CD8-positive, alpha-beta memory T cell (primary cell): ENCODE data around the gene CFAP74. TPM values are rescaled to one million over a fixed set of nuclear protein-coding genes. Genes with fewer than 3 reads are reported as not detected.
A peak's percentile ranks its signal among the peaks of the same experiment; 100 is the strongest.

Experiments used
- CTCF ChIA-PET: fragments of 350-600 bp; sonication (Branson Sonifier 250); formaldehyde crosslinking; loops from one replicate; lab custom pipeline; 2021; ENCODE audit warnings: antibody characterized with exemption; lab: Charles Lee
- POLR2A ChIA-PET: fragments of 350-600 bp; sonication (Branson Sonifier 250); formaldehyde crosslinking; loops from one replicate; lab custom pipeline; 2021; ENCODE audit warnings: antibody characterized with exemption; lab: Charles Lee
- DNase-seq, 5 donors: peaks; one replicate each; pipeline versions ENCODE4 v3.0.0 to v3.0.0-alpha.2; 2020 to 2022; ENCODE audit warnings: mixed read lengths in 1 of 5
- H3K27ac ChIP-seq: one replicate; pipeline ENCODE4 v1.7.0; 2013; ENCODE audit warnings: low read depth, mild to moderate bottlenecking, low read length, moderate library complexity
- H3K27me3 ChIP-seq: 2 replicates; pipeline ENCODE4 v1.7.0; 2013; ENCODE audit warnings: low read length, mild to moderate bottlenecking; ENCODE audit not compliant: insufficient read depth, poor library complexity, severe bottlenecking
- H3K36me3 ChIP-seq: 2 replicates; pipeline ENCODE4 v1.7.0; 2013; ENCODE audit warnings: mild to moderate bottlenecking, low read length, moderate library complexity; ENCODE audit not compliant: insufficient read depth
- H3K4me1 ChIP-seq: 2 replicates; pipeline ENCODE4 v1.7.0; 2013; ENCODE audit warnings: mild to moderate bottlenecking, low read length, moderate library complexity; ENCODE audit not compliant: insufficient read depth
- H3K4me3 ChIP-seq: 2 replicates; pipeline ENCODE4 v1.7.0; 2013; ENCODE audit warnings: mild to moderate bottlenecking, low read length
- H3K9me3 ChIP-seq: 2 replicates; pipeline ENCODE4 v1.7.0; 2013; ENCODE audit warnings: mild to moderate bottlenecking, low read length
- H3K27ac Mint-ChIP-seq, 8 donors: one replicate each; pipeline ENCODE4 v1.8.0; 2020 to 2021; ENCODE audit warnings: mixed read lengths in 8 of 8, mild to moderate bottlenecking in 6 of 8, inconsistent platforms in 3 of 8, moderate library complexity in 3 of 8
- H3K27me3 Mint-ChIP-seq, 2 donors: one replicate each; pipeline ENCODE4 v1.8.0; 2020 to 2021; ENCODE audit warnings: mixed read lengths in 2 of 2, mild to moderate bottlenecking in 1 of 2, moderate library complexity in 1 of 2
- H3K36me3 Mint-ChIP-seq, 3 donors: one replicate each; pipeline ENCODE4 v1.8.0; 2020 to 2021; ENCODE audit warnings: mixed read lengths in 3 of 3, inconsistent platforms in 1 of 3, mild to moderate bottlenecking in 1 of 3
- H3K4me1 Mint-ChIP-seq, 3 donors: one replicate each; pipeline ENCODE4 v1.8.0; 2020 to 2021; ENCODE audit warnings: mixed read lengths in 3 of 3, inconsistent platforms in 1 of 3, mild to moderate bottlenecking in 1 of 3
- H3K4me3 Mint-ChIP-seq, 7 donors: one replicate each; pipeline ENCODE4 v1.8.0; 2020 to 2021; ENCODE audit warnings: mixed read lengths in 7 of 7, mild to moderate bottlenecking in 6 of 7, moderate library complexity in 4 of 7, inconsistent platforms in 2 of 7
- H3K9me3 Mint-ChIP-seq, 5 donors: one replicate each; pipeline ENCODE4 v1.8.0; 2020 to 2022; ENCODE audit warnings: mixed read lengths in 5 of 5, mild to moderate bottlenecking in 3 of 5, moderate library complexity in 2 of 5, inconsistent platforms in 1 of 5
- polyA plus RNA-seq: library from polyadenylated mRNA; unstranded; fragments of 300-500 nt; fragmentation: Illumina TruSeq; gene quantifications from one replicate; pipeline ENCODE4 v1.2.3, GENCODE V29; 2021
- total RNA-seq, 2 experiments: library from RNA; stranded (reverse); gene quantifications; one replicate each; pipeline ENCODE4 v1.2.3, GENCODE V29; 2021

CFAP74 gene
- total and polyA plus RNA-seq, 3 experiments from 2014 or later, result not detected

- POLR2A ChIA-PET, result no interaction called here
- H3K4me1 Mint-ChIP-seq, result no peaks in the 10 kb centered on the region
Measured at GRCh38 chr1:2009101-2010053, 5.8 kb upstream of the CFAP74 start.

GRCh38 chr1:2004856-2005255, 1.3 kb upstream of the CFAP74 start:
- ChIA-PET POLR2A (no interaction called here), CTCF (no interaction called here)
- Mint-ChIP-seq H3K9me3 (no peaks in the 10 kb centered on the region), H3K4me3 (no peak overlapping the region), H3K27me3 (peaks cover 31 to 46% of the 10 kb centered on the region in 2 donors), H3K36me3 (no peaks in the 10 kb centered on the region), H3K27ac (peak overlapping the region in 1 of 8 donors; percentile 72), H3K4me1 (no peaks in the 10 kb centered on the region)
- Histone ChIP-seq H3K27me3 (no peaks in the 10 kb centered on the region), H3K27ac (no peak overlapping the region), H3K4me3 (no peak overlapping the region), H3K9me3 (no peaks in the 10 kb centered on the region), H3K36me3 (no peaks in the 10 kb centered on the region), H3K4me1 (no peaks in the 10 kb centered on the region)
- DNase-seq, result no peak

More at GRCh38 chr1:2009101-2010053, 5.8 kb upstream of the CFAP74 start:
- Mint-ChIP-seq H3K4me3 (no peak overlapping the region), H3K27ac (no peak overlapping the region), H3K9me3 (no peaks in the 10 kb centered on the region), H3K27me3 (peaks cover 14% of the 10 kb centered on the region in 2 donors), H3K36me3 (no peaks in the 10 kb centered on the region)
- Histone ChIP-seq H3K27me3 (no peaks in the 10 kb centered on the region), H3K27ac (no peak overlapping the region), H3K4me1 (no peaks in the 10 kb centered on the region), H3K9me3 (no peaks in the 10 kb centered on the region), H3K36me3 (no peaks in the 10 kb centered on the region), H3K4me3 (no peak overlapping the region)
- DNase-seq, result no peak
- CTCF ChIA-PET, result no interaction called here

- H3K36me3 ChIP-seq, result no peaks in the 10 kb centered on the region
- no peaks in the 10 kb centered on the region for H3K36me3 Mint-ChIP-seq
Measured at GRCh38 chr1:2001773-2002411, 1.7 kb downstream of the CFAP74 start.

GRCh38 chr1:2000850-2001249, 2.7 kb downstream of the CFAP74 start:
- no peaks in the 10 kb centered on the region for H3K9me3 ChIP-seq
- no peaks in the 10 kb centered on the region for H3K4me1 ChIP-seq
- H3K4me3 ChIP-seq, result no peak overlapping the region
- Mint-ChIP-seq H3K27ac (no peak overlapping the region), H3K4me3 (no peak overlapping the region), H3K27me3 (peaks cover 41 to 60% of the 10 kb centered on the region in 2 donors), H3K36me3 (no peaks in the 10 kb centered on the region), H3K4me1 (peaks cover 0 to 5% (median 5%) of the 10 kb centered on the region in 3 donors), H3K9me3 (no peaks in the 10 kb centered on the region)
- H3K27ac ChIP-seq, result no peak overlapping the region
- H3K27me3 ChIP-seq, result no peaks in the 10 kb centered on the region
- ChIA-PET CTCF (no interaction called here), POLR2A (no interaction called here)
- DNase-seq, result no peak
- H3K36me3 ChIP-seq, result no peaks in the 10 kb centered on the region

More at GRCh38 chr1:2001773-2002411, 1.7 kb downstream of the CFAP74 start:
- Histone ChIP-seq H3K4me1 (no peaks in the 10 kb centered on the region), H3K4me3 (no peak overlapping the region), H3K27ac (no peak overlapping the region), H3K27me3 (no peaks in the 10 kb centered on the region), H3K9me3 (no peaks in the 10 kb centered on the region)
- peaks cover 39 to 61% of the 10 kb centered on the region in 2 donors for H3K27me3 Mint-ChIP-seq
- POLR2A ChIA-PET, result no interaction called here
- CTCF ChIA-PET, result no interaction called here
- no peak for DNase-seq
- H3K4me3 Mint-ChIP-seq, result no peak overlapping the region
- no peaks in the 10 kb centered on the region for H3K4me1 Mint-ChIP-seq
- no peaks in the 10 kb centered on the region for H3K9me3 Mint-ChIP-seq
- H3K27ac Mint-ChIP-seq, result no peak overlapping the region

- peaks cover 41 to 59% of the 10 kb centered on the region in 2 donors for H3K27me3 Mint-ChIP-seq
- DNase-seq, result no peak
- no peaks in the 10 kb centered on the region for H3K36me3 Mint-ChIP-seq
Measured at GRCh38 chr1:2000432-2000831, 3.2 kb downstream of the CFAP74 start.

GRCh38 chr1:1997576-1997975, 6.0 kb downstream of the CFAP74 start:
- no peak overlapping the region for H3K27ac ChIP-seq
- H3K4me3 Mint-ChIP-seq, result no peak overlapping the region
- H3K4me1 Mint-ChIP-seq, result peaks cover 0 to 5% (median 5%) of the 10 kb centered on the region in 3 donors
- no peak overlapping the region for H3K4me3 ChIP-seq
- peaks cover 24 to 42% of the 10 kb centered on the region in 2 donors for H3K27me3 Mint-ChIP-seq
- POLR2A ChIA-PET, result no interaction called here
- CTCF ChIA-PET, result no interaction called here
- no peak for DNase-seq
- no peaks in the 10 kb centered on the region for H3K9me3 Mint-ChIP-seq
- H3K36me3 ChIP-seq, result no peaks in the 10 kb centered on the region
- no peaks in the 10 kb centered on the region for H3K4me1 ChIP-seq
- H3K9me3 ChIP-seq, result no peaks in the 10 kb centered on the region
- no peak overlapping the region for H3K27ac Mint-ChIP-seq
- H3K36me3 Mint-ChIP-seq, result no peaks in the 10 kb centered on the region
- H3K27me3 ChIP-seq, result no peaks in the 10 kb centered on the region

More at GRCh38 chr1:2000432-2000831, 3.2 kb downstream of the CFAP74 start:
- Histone ChIP-seq H3K36me3 (no peaks in the 10 kb centered on the region), H3K9me3 (no peaks in the 10 kb centered on the region), H3K27me3 (no peaks in the 10 kb centered on the region), H3K4me1 (no peaks in the 10 kb centered on the region), H3K27ac (no peak overlapping the region), H3K4me3 (no peak overlapping the region)
- Mint-ChIP-seq H3K4me3 (no peak overlapping the region), H3K4me1 (peaks cover 0 to 5% (median 5%) of the 10 kb centered on the region in 3 donors), H3K9me3 (no peaks in the 10 kb centered on the region), H3K27ac (no peak overlapping the region)
- POLR2A ChIA-PET, result no interaction called here
- CTCF ChIA-PET, result no interaction called here

- Mint-ChIP-seq H3K27me3 (peaks cover 15 to 34% of the 10 kb centered on the region in 2 donors), H3K4me1 (peaks cover 0 to 5% (median 5%) of the 10 kb centered on the region in 3 donors)
- POLR2A ChIA-PET, result no interaction called here
Measured at GRCh38 chr1:1996207-1996651, 7.4 kb downstream of the CFAP74 start.

GRCh38 chr1:1994536-1994935, 9.1 kb downstream of the CFAP74 start:
- H3K36me3 Mint-ChIP-seq, result no peaks in the 10 kb centered on the region
- CTCF ChIA-PET, result interaction anchor here (1.3 kb wide), 1 partner anchor 50 kb away, joined by 4 read pairs; no protein-coding TSS in a partner anchor
- H3K9me3 Mint-ChIP-seq, result no peaks in the 10 kb centered on the region
- H3K27me3 Mint-ChIP-seq, result peaks cover 21 to 35% of the 10 kb centered on the region in 2 donors
- no peak for DNase-seq
- Histone ChIP-seq H3K9me3 (no peaks in the 10 kb centered on the region), H3K27ac (no peak overlapping the region), H3K4me1 (no peaks in the 10 kb centered on the region), H3K36me3 (no peaks in the 10 kb centered on the region), H3K4me3 (no peak overlapping the region), H3K27me3 (no peaks in the 10 kb centered on the region)
- H3K4me1 Mint-ChIP-seq, result peaks cover 0 to 5% (median 5%) of the 10 kb centered on the region in 3 donors
- H3K27ac Mint-ChIP-seq, result peak overlapping the region in 1 of 8 donors; percentile 52
- H3K4me3 Mint-ChIP-seq, result no peak overlapping the region
- POLR2A ChIA-PET, result interaction anchor here (0.6 kb wide), 1 partner anchor 583 kb away, joined by 3 read pairs; no protein-coding TSS in a partner anchor

More at GRCh38 chr1:1996207-1996651, 7.4 kb downstream of the CFAP74 start:
- H3K4me1 ChIP-seq, result no peaks in the 10 kb centered on the region
- no peak for DNase-seq
- H3K9me3 Mint-ChIP-seq, result no peaks in the 10 kb centered on the region
- no peaks in the 10 kb centered on the region for H3K36me3 Mint-ChIP-seq
- H3K27me3 ChIP-seq, result no peaks in the 10 kb centered on the region
- no peak overlapping the region for H3K27ac ChIP-seq
- H3K4me3 Mint-ChIP-seq, result no peak overlapping the region
- peak overlapping the region in 2 of 8 donors; percentile 18 to 19 for H3K27ac Mint-ChIP-seq
- H3K4me3 ChIP-seq, result no peak overlapping the region
- no peaks in the 10 kb centered on the region for H3K9me3 ChIP-seq
- no peaks in the 10 kb centered on the region for H3K36me3 ChIP-seq
- CTCF ChIA-PET, result no interaction called here
